HG03097 (cell line): ENCODE measurements around the gene NDUFS8.

ENCODE experiments used
- ATAC-seq: cut with Tn5 transposase; IDR thresholded peaks from one replicate; pipeline ENCODE4 v1.9.1; 2021; ENCODE audit not compliant: unreplicated experiment, low FRiP score

NDUFS8 gene

GRCh38 chr11:68002938-68003845 lies 27.3 kb upstream of the NDUFS8 start:
- no peak for ATAC-seq

GRCh38 chr11:68003846-68004550 lies 26.5 kb upstream of the NDUFS8 start, which contains the start of gene UNC93B1:
Gene UNC93B1 (minus strand): TSS chr11:68004097. CDS start chr11:68004043, 54 bp downstream.
- ATAC-seq, result no peak

DNA sequence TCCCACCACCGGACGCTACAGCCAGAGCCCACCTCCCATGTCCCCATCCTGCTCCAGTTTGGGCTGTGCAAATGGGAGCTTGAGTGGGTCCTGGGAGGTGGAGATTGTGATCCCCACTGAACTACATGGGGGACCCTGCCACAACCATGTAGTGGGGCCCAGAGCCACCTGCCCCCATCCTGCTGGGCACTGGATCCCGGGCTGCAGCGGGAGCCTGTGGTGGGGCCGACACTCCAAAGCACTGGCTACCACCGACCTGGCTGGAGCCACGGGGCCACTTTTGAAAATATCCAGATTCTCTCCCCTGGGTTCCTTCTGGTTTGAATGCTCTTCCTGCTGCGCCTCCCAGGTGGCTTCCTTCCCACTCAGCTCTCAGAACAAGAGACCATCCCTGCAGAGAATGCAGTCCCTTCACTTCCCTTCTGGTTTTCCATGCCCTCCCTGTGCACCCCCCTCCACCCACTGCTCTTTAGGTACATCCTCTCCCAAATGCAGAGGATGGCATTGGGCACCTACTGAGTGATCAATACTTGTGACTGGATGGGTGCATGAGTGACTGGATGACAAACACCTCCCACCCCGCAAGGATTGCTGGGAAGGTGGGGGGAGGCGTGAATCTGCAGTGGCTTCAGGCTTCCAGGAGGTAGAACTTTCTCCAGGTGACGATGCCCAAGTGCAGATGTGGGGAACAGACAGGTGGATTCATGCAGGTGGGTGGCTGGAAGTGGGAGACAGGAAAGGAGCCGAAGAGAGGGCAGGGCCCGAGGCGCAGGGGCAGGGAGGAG lies 25.7 kb upstream of the NDUFS8 start:
- no peak for ATAC-seq

- ATAC-seq, result no peak
Observed at GRCh38 chr11:68006606-68007166, 23.8 kb upstream of the NDUFS8 start.

- ATAC-seq, result no peak
Observed at GRCh38 chr11:68007498-68008380, 22.7 kb upstream of the NDUFS8 start.

- ATAC-seq, result no peak
Observed at GRCh38 chr11:68008381-68009337, 21.8 kb upstream of the NDUFS8 start.

DNA sequence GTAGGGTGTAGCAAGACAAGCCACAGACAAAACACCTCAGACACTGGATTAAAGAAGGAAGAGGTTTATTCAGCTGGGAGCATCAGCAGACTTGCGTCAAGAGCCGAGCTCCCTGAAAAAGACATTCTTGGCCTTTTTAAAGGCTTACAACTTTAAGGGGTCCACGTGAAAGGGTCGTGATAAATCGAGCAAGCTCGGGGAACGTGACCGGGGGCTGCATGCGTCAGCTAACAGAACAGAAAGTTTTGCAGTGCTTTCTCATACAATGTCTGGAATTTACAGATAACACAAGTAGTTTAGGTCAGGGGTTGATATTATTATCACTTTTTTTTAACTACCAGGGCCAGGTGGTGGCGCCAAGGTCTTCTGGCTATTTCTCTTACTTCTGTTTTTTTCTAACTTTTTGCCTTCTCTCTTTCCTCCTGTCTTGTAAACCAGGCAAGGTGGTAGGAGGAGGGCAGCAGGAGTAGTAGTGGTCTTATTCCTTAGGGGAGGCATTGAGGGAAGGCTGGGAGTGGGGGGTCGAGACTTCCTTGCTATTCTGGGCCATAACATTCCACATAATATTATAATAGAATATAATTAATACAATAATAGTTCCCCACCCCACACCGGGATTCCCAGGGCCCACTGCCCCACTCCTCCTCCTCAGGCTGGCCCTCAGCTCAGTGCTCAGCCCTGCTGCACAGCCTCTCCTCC lies 20.9 kb upstream of the NDUFS8 start:
- no peak for ATAC-seq

DNA sequence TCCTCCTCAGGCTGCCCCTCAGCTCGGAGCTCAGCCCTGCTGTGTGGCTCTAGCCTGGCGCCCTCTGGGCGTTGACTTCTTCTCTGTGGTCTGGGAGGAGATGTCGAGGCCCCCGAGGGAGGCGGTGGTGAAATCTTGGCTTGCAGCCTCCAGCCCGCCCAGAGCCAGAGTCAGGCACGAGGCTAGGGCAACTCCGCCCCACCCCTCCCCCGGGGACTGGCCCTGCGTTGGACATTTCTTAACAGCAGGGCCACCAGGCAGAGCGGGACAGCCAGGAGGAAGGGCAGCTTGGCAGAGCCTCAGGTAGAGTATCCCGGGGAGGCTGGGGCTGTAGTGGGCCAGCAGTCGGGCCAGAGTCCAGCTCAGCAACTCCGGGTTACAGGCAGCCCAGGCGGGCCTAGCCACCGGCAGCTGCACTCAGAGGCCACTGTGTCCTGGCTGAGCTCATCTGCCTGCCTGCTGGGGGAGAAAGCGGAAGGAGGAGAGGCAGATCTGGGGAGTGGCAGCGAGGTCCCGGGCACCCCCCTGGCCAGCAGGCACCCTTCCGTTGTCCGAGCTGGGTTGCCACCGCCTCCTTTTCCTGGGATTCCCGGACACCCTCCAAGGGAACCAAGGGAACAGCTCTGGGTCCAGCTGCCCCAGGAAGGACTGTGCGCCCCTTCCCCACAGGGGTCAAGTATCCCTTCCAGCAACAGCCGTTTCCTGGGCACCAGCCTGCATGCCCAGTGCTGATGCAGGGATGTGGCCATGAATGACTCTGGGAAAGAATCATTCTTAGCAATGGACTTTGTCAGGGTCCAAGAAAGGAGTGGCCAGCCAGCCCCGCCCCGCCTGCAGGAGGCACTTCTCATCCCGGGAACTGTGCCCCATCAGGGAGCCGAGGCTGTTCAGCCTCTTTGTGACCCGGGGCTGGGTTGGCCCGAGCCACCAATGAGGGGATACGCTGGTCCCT lies 20.1 kb upstream of the NDUFS8 start, which contains the start of gene ALDH3B1:
TSS of gene ALDH3B1 (plus strand) at position 238 of the 952 bp plus-strand sequence. CDS start 4,971 bp downstream, outside the sequence.
- no peak for ATAC-seq

- no peak for ATAC-seq
Observed at GRCh38 chr11:68011051-68011943, 19.2 kb upstream of the NDUFS8 start.

- no peak for ATAC-seq
Observed at GRCh38 chr11:68012044-68012842, 18.2 kb upstream of the NDUFS8 start.

- ATAC-seq, result no peak
Observed at GRCh38 chr11:68012843-68013610, 17.5 kb upstream of the NDUFS8 start.

- ATAC-seq, result no peak
Observed at GRCh38 chr11:68013611-68014156, 16.8 kb upstream of the NDUFS8 start.

- ATAC-seq, result no peak
Observed at GRCh38 chr11:68014157-68014946, 16.1 kb upstream of the NDUFS8 start.
